B cell (primary cell): ENCODE data around the gene ZNF443. TPM values are rescaled to one million over a fixed set of nuclear protein-coding genes. Genes with fewer than 3 reads are reported as not detected.
"Not testable (repeated sequence)": the region's sequence is repeated elsewhere in the genome, so short reads cannot be mapped to it uniquely, and the experiment has no call there.

Source experiments
- ATAC-seq: fragments of 200-7000 bp; cut with Tn5 transposase; one replicate; pipeline ENCODE4 v1.10.0; 2021; ENCODE audit warnings: low read depth, mild to moderate bottlenecking, moderate number of reproducible peaks, moderate library complexity
- CTCF ChIA-PET: fragments of 350-600 bp; sonication (Branson Sonifier 250); formaldehyde crosslinking; loops from one replicate; lab custom pipeline; 2021; ENCODE audit warnings: antibody characterized with exemption, inconsistent platforms; lab: Charles Lee
- POLR2A ChIA-PET: fragments of 350-600 bp; sonication (Branson Sonifier 250); formaldehyde crosslinking; loops from one replicate; lab custom pipeline; 2021; ENCODE audit warnings: antibody characterized with exemption; lab: Charles Lee
- DNase-seq: peaks from one replicate; pipeline ENCODE4 v3.0.0; 2013
- H2AFZ ChIP-seq: 2 replicates; pipeline ENCODE4 v1.6.1; 2012; ENCODE audit warnings: mild to moderate bottlenecking, low read depth, low read length; ENCODE audit not compliant: insufficient read depth, poor library complexity, severe bottlenecking
- H3K27ac ChIP-seq, 2 donors: 1 replicate in 1 of 2; 2 replicates in 1 of 2; pipeline ENCODE4 v1.5.1; 2012 to 2013; ENCODE audit warnings: low read length in 2 of 2, mild to moderate bottlenecking in 2 of 2, moderate library complexity in 1 of 2
- H3K27me3 ChIP-seq, 4 experiments: fragments of 200-600 bp in 1 of 4; sonication (generic) in 1 of 4; replicated peaks in 1 of 4; 1 replicate in 2 of 4; 2 replicates in 2 of 4; pipeline versions ENCODE4 v1.6.1 to v1.7.0; 2013 to 2016; ENCODE audit warnings: low read length in 3 of 4, mild to moderate bottlenecking in 2 of 4, mixed read lengths in 1 of 4, moderate library complexity in 1 of 4; ENCODE audit not compliant: insufficient read depth in 4 of 4, control insufficient read depth in 3 of 4; ENCODE audit errors: control extremely low read depth in 1 of 4
- H3K36me3 ChIP-seq, 2 experiments: replicated peaks in 1 of 2; 1 replicate in 1 of 2; 2 replicates in 1 of 2; pipeline versions ENCODE4 v1.6.1 to v1.7.1; 2013; ENCODE audit warnings: low read length in 1 of 2; ENCODE audit not compliant: insufficient read depth in 2 of 2, control insufficient read depth in 1 of 2; ENCODE audit errors: control extremely low read depth in 1 of 2, extremely low read depth in 1 of 2
- H3K4me1 ChIP-seq, 2 donors: fragments of 200-600 bp in 1 of 2; sonication (generic) in 1 of 2; 1 replicate in 1 of 2; 2 replicates in 1 of 2; pipeline versions ENCODE4 v1.5.1 to v1.6.1; 2013 to 2017; ENCODE audit warnings: low read length in 2 of 2; ENCODE audit not compliant: control insufficient read depth in 2 of 2, insufficient read depth in 2 of 2
- H3K4me2 ChIP-seq: replicated peaks from 2 replicates; pipeline ENCODE3; 2012; ENCODE audit warnings: mild to moderate bottlenecking, low read depth, low read length; ENCODE audit not compliant: poor library complexity, severe bottlenecking
- H3K4me3 ChIP-seq, 5 experiments: fragments of 200-600 bp in 1 of 5; sonication (generic) in 1 of 5; 1 replicate in 3 of 5; 2 replicates in 2 of 5; pipeline versions ENCODE4 v1.5.1 to v1.7.0; 2011 to 2016; ENCODE audit warnings: low read length in 4 of 5, mild to moderate bottlenecking in 4 of 5, low read depth in 2 of 5, control low read depth in 1 of 5, moderate library complexity in 1 of 5; ENCODE audit not compliant: insufficient read depth in 1 of 5; ENCODE audit errors: control extremely low read depth in 1 of 5, extremely low read depth in 1 of 5
- H3K79me2 ChIP-seq: fragments of 200-600 bp; sonication (generic); one replicate; pipeline ENCODE4 v1.6.0; 2016; ENCODE audit warnings: low read length; ENCODE audit not compliant: control insufficient read depth, insufficient read depth
- H3K9ac ChIP-seq: fragments of 200-600 bp; sonication (generic); 2 replicates; pipeline ENCODE4 v1.6.1; 2017; ENCODE audit warnings: mild to moderate bottlenecking, low read length, moderate library complexity
- H3K9me3 ChIP-seq, 3 donors: one replicate each; pipeline versions ENCODE4 v1.6.1 to v1.7.1; 2013; ENCODE audit warnings: low read length in 2 of 3; ENCODE audit not compliant: control insufficient read depth in 2 of 3, insufficient read depth in 1 of 3; ENCODE audit errors: control extremely low read depth in 1 of 3
- H4K20me1 ChIP-seq: 2 replicates; pipeline ENCODE4 v1.6.0; 2012; ENCODE audit warnings: mild to moderate bottlenecking, low read length; ENCODE audit not compliant: insufficient read depth, control insufficient read depth, poor library complexity, severe bottlenecking
- H3K27ac Mint-ChIP-seq: one replicate; pipeline ENCODE4 v1.8.0; 2021; ENCODE audit warnings: mixed read lengths
- H3K27me3 Mint-ChIP-seq: one replicate; pipeline ENCODE4 v1.8.0; 2021; ENCODE audit warnings: mixed read lengths
- H3K4me1 Mint-ChIP-seq: one replicate; pipeline ENCODE4 v1.8.0; 2021; ENCODE audit warnings: mixed read lengths
- H3K4me3 Mint-ChIP-seq: one replicate; pipeline ENCODE4 v1.8.0; 2021; ENCODE audit warnings: mixed read lengths
- H3K9me3 Mint-ChIP-seq: one replicate; pipeline ENCODE4 v1.8.0; 2022; ENCODE audit warnings: mixed read lengths; ENCODE audit not compliant: insufficient read depth
- EZH2 ChIP-seq: IDR thresholded peaks from 2 replicates; pipeline ENCODE4 v1.6.1; 2012; ENCODE audit warnings: borderline replicate concordance, low read depth, mild to moderate bottlenecking, moderate library complexity, low read length; ENCODE audit not compliant: insufficient read depth, poor library complexity, severe bottlenecking
- WGBS: methylation state at CpG from one replicate; pipeline ENCODE4 v1.1.5; 2013; ENCODE audit warnings: missing lambda C conversion rate; ENCODE audit not compliant: insufficient coverage; 5-methylcytosine and 5-hydroxymethylcytosine counted together
- intact Hi-C: fragments of 100-400 bp; cut with micrococcal nuclease; formaldehyde crosslinking; loops from one replicate; pipeline ENCODE4 v1.10.0; 2022
- polyA plus RNA-seq: library from polyadenylated mRNA; depleted of rRNA; stranded (reverse); fragments of >200 nt; gene quantifications from 2 replicates; pipeline ENCODE4 v1.2.3, GENCODE V29; 2012
- total RNA-seq, 2 donors: library from RNA; stranded (reverse); fragments of 120-200 nt in 1 of 2; gene quantifications; 1 replicate in 1 of 2; 2 replicates in 1 of 2; pipeline versions ENCODE4 v1.2.3 to v1.2.4, GENCODE V29; 2013 to 2022
- TF ChIP-seq, protein P1 (sequence below): fragments of 200-600 bp; IDR thresholded peaks from one replicate; pipeline ENCODE4 v1.8.0; 2022; ENCODE audit warnings: antibody characterized with exemption, mild to moderate bottlenecking

ZNF443 gene
- total and polyA plus RNA-seq, 2 donors (not counting 1 experiment from before 2014, with no cell fraction given) = 1.2 to 5.5 TPM

DNA sequence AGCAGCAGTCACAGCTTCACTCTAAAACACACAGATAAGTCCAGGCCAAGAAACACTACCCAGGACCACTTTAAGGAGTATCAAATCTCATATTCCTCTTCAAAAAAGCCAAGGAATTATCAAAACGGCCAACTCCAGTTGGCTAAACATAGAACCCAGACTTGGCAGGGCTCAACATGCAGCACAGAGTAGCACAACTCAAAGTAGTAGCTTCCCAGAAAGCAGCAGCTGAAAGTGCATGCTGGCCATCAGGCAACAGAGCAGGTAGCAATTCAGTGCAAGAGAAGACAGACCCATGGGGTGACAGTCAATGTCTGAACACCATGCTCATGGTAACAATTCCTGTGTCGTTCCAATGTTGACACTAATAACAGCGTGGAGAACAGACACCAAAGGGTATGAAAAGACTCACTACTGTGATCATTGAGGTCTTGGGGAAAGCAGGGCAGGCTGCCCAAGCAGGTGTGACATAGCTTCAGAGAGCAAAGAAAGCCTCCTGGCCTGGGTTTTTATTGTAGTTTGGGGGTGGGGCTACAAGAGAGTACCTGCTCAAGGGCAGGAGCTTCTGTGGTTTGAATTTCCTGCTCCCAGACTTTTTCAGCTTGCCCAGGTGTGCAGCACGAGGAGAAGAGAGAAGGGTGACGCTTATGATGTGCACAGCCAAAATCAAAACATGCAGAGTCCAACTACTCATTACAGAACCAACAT, 37.6 kb upstream of the ZNF443 start:
- TF ChIP-seq, protein P1, sequence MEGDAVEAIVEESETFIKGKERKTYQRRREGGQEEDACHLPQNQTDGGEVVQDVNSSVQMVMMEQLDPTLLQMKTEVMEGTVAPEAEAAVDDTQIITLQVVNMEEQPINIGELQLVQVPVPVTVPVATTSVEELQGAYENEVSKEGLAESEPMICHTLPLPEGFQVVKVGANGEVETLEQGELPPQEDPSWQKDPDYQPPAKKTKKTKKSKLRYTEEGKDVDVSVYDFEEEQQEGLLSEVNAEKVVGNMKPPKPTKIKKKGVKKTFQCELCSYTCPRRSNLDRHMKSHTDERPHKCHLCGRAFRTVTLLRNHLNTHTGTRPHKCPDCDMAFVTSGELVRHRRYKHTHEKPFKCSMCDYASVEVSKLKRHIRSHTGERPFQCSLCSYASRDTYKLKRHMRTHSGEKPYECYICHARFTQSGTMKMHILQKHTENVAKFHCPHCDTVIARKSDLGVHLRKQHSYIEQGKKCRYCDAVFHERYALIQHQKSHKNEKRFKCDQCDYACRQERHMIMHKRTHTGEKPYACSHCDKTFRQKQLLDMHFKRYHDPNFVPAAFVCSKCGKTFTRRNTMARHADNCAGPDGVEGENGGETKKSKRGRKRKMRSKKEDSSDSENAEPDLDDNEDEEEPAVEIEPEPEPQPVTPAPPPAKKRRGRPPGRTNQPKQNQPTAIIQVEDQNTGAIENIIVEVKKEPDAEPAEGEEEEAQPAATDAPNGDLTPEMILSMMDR = no peak
- no peak for TF ChIP-seq EZH2
- ATAC-seq = no peak
- intact Hi-C loops = no loop called here
- Mint-ChIP-seq H3K9me3 (no peaks in the 10 kb centered on the region), H3K4me1 (peaks cover 37% of the 10 kb centered on the region), H3K27me3 (no peaks in the 10 kb centered on the region), H3K4me3 (no peak overlapping the region), H3K27ac (peak overlapping the region; percentile 22)
- peaks cover 40% of the 10 kb centered on the region for H4K20me1 ChIP-seq
- no peak overlapping the region for H3K4me3 ChIP-seq
- H3K4me1 ChIP-seq = peaks cover 27 to 28% of the 10 kb centered on the region in 2 donors
- no peak for DNase-seq
- H3K4me2 ChIP-seq = peak overlapping the region; percentile 28
- no peak overlapping the region for H2AFZ ChIP-seq
- no peak overlapping the region for H3K27ac ChIP-seq
- H3K79me2 ChIP-seq = peaks cover 94% of the 10 kb centered on the region
- WGBS = 79% methylated on average over 3 of the region's 5 CpGs
- no peak overlapping the region for H3K9ac ChIP-seq
- ChIA-PET POLR2A (no interaction called here), CTCF (no interaction called here)
- no peaks in the 10 kb centered on the region for H3K36me3 ChIP-seq
- peaks cover 0 to 4% (median 1%) of the 10 kb centered on the region in 3 donors for H3K9me3 ChIP-seq
- no peaks in the 10 kb centered on the region for H3K27me3 ChIP-seq

DNA sequence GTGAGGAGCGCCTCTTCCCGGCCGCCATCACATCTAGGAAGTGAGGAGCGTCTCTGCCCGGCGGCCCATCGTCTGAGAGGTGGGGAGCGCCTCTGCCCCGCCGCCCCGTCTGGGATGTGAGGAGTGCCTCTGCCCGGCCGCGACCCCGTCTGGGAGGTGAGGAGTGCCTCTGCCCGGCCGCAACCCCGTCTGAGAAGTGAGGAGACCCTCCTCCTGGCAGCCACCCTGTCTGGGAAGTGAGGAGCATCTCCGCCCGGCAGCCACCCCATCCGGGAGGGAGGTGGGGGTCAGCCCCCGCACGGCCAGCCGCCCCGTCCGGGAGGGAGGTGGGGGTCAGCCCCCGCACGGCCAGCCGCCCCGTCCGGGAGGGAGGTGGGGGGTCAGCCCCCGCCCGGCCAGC, 26.8 kb upstream of the ZNF443 start:
- peaks cover 18% of the 10 kb centered on the region for H3K9me3 Mint-ChIP-seq
- H3K9ac ChIP-seq, H3K27ac ChIP-seq, CTCF ChIA-PET, H3K4me2 ChIP-seq, DNase-seq, H3K27me3 ChIP-seq, H3K4me1 ChIP-seq, H2AFZ ChIP-seq, H3K4me3 ChIP-seq, ATAC-seq, H3K4me1 Mint-ChIP-seq, H3K27ac Mint-ChIP-seq, H4K20me1 ChIP-seq, POLR2A ChIA-PET, intact Hi-C loops, H3K4me3 Mint-ChIP-seq, H3K27me3 Mint-ChIP-seq: not testable (repeated sequence)
- Histone ChIP-seq H3K79me2 (peaks cover 40% of the 10 kb centered on the region), H3K36me3 (peaks cover 8 to 25% of the 10 kb centered on the region in 2 experiments), H3K9me3 (peaks cover 15 to 53% (median 50%) of the 10 kb centered on the region in 3 donors)
- WGBS = 95% methylated on average over 20 of the region's 33 CpGs
